H9 (cell line): ENCODE measurements around the gene MAP3K9. TPM values are rescaled to one million over a fixed set of nuclear protein-coding genes. Genes with fewer than 3 reads are reported as not detected.

Experiments
- DNase-seq: peaks from one replicate; pipeline ENCODE4 v3.0.0-alpha.2; 2017
- H2AFZ ChIP-seq: one replicate; pipeline ENCODE4 v1.6.1; 2013; ENCODE audit warnings: mild to moderate bottlenecking, low read length, control low read depth, moderate library complexity
- H2AK5ac ChIP-seq: 2 replicates; pipeline ENCODE4 v1.6.1; 2013; ENCODE audit warnings: low read length, control low read depth, mixed read lengths; ENCODE audit not compliant: insufficient read length
- H2BK120ac ChIP-seq: one replicate; pipeline ENCODE4 v1.6.1; 2013; ENCODE audit warnings: low read depth, mild to moderate bottlenecking, low read length, control low read depth, inconsistent platforms; ENCODE audit not compliant: poor library complexity, severe bottlenecking
- H2BK12ac ChIP-seq: 2 replicates; pipeline ENCODE4 v1.6.1; 2013; ENCODE audit warnings: low read length, control low read depth, mixed read lengths, low read depth; ENCODE audit not compliant: insufficient read length
- H2BK15ac ChIP-seq: 2 replicates; pipeline ENCODE4 v1.6.1; 2013; ENCODE audit warnings: low read depth, low read length, control low read depth
- H2BK20ac ChIP-seq: one replicate; pipeline ENCODE4 v1.6.1; 2013; ENCODE audit warnings: low read depth, mild to moderate bottlenecking, low read length, control low read depth, inconsistent platforms; ENCODE audit not compliant: poor library complexity, severe bottlenecking
- H2BK5ac ChIP-seq: 2 replicates; pipeline ENCODE4 v1.6.1; 2013; ENCODE audit warnings: low read length, control low read depth, mixed read lengths; ENCODE audit not compliant: insufficient read length
- H3K14ac ChIP-seq: 2 replicates; pipeline ENCODE4 v1.6.1; 2013; ENCODE audit warnings: low read length, control low read depth; ENCODE audit not compliant: insufficient read depth
- H3K18ac ChIP-seq: 2 replicates; pipeline ENCODE4 v1.6.1; 2013; ENCODE audit warnings: low read depth, mild to moderate bottlenecking, mixed read lengths, low read length, control low read depth; ENCODE audit not compliant: insufficient read length
- H3K23ac ChIP-seq: 2 replicates; pipeline ENCODE4 v1.6.1; 2013; ENCODE audit warnings: low read length, control low read depth, mixed read lengths, low read depth; ENCODE audit not compliant: insufficient read length
- H3K23me2 ChIP-seq: 2 replicates; pipeline ENCODE4 v1.6.1; 2013; ENCODE audit warnings: low read depth, mild to moderate bottlenecking, mixed read lengths, low read length, control low read depth; ENCODE audit not compliant: insufficient read length, poor library complexity, severe bottlenecking
- H3K27ac ChIP-seq: 2 replicates; pipeline ENCODE4 v1.5.1; 2013; ENCODE audit warnings: low read length, control low read depth, mixed read lengths, low read depth; ENCODE audit not compliant: insufficient read length
- H3K27me3 ChIP-seq: 2 replicates; pipeline ENCODE4 v1.6.1; 2013; ENCODE audit warnings: low read length, control low read depth, inconsistent platforms; ENCODE audit not compliant: insufficient read depth
- H3K4ac ChIP-seq: 2 replicates; pipeline ENCODE4 v1.6.1; 2013; ENCODE audit warnings: low read depth, mild to moderate bottlenecking, control low read depth, inconsistent platforms, low read length, moderate library complexity
- H3K4me1 ChIP-seq: 2 replicates; pipeline ENCODE4 v1.6.1; 2013; ENCODE audit warnings: low read length, control low read depth, inconsistent platforms; ENCODE audit not compliant: insufficient read depth
- H3K4me2 ChIP-seq: 2 replicates; pipeline ENCODE4 v1.6.1; 2013; ENCODE audit warnings: low read length, control low read depth, mixed read lengths; ENCODE audit not compliant: insufficient read length, insufficient read depth
- H3K56ac ChIP-seq: 2 replicates; pipeline ENCODE4 v1.6.1; 2013; ENCODE audit warnings: low read depth, mild to moderate bottlenecking, mixed read lengths, low read length, control low read depth; ENCODE audit not compliant: insufficient read length
- H3K79me1 ChIP-seq: 2 replicates; pipeline ENCODE4 v1.6.1; 2013; ENCODE audit warnings: low read depth, mild to moderate bottlenecking, moderate library complexity, low read length, control low read depth, inconsistent platforms; ENCODE audit not compliant: insufficient read depth, poor library complexity, severe bottlenecking
- H3K79me2 ChIP-seq: 2 replicates; pipeline ENCODE4 v1.6.1; 2013; ENCODE audit warnings: low read length, control low read depth, inconsistent platforms; ENCODE audit not compliant: insufficient read depth
- H3K9ac ChIP-seq: 2 replicates; pipeline ENCODE4 v1.6.1; 2013; ENCODE audit warnings: low read length, control low read depth, mixed read lengths; ENCODE audit not compliant: insufficient read length; ENCODE audit errors: extremely low read depth
- H3K9me3 ChIP-seq: one replicate; pipeline ENCODE4 v1.6.1; 2013; ENCODE audit warnings: low read depth, low read length, inconsistent platforms; ENCODE audit not compliant: control insufficient read depth
- H3T11ph ChIP-seq: one replicate; pipeline ENCODE4 v1.6.1; 2013; ENCODE audit warnings: mild to moderate bottlenecking, low read length, control low read depth, inconsistent platforms
- H4K20me1 ChIP-seq: one replicate; pipeline ENCODE4 v1.6.1; 2013; ENCODE audit not compliant: control insufficient read depth, insufficient read length, insufficient read depth
- H4K5ac ChIP-seq: 2 replicates; pipeline ENCODE4 v1.6.1; 2013; ENCODE audit warnings: low read depth, mild to moderate bottlenecking, mixed read lengths, low read length, control low read depth; ENCODE audit not compliant: insufficient read length
- H4K8ac ChIP-seq: replicated peaks from 2 replicates; pipeline ENCODE4 v1.6.1; 2013; ENCODE audit warnings: low read length, control low read depth, mixed read lengths, low read depth; ENCODE audit not compliant: insufficient read length
- H4K91ac ChIP-seq: 2 replicates; pipeline ENCODE4 v1.6.1; 2013; ENCODE audit warnings: low read depth, mild to moderate bottlenecking, moderate library complexity, mixed read lengths, low read length, control low read depth; ENCODE audit not compliant: insufficient read length
- H3K27ac Mint-ChIP-seq, 3 experiments: 2 replicates in 2 of 3; 3 replicates in 1 of 3; pipeline ENCODE4 v1.8.0; 2020 to 2021; ENCODE audit warnings: mixed read lengths in 3 of 3, mild to moderate bottlenecking in 1 of 3, moderate library complexity in 1 of 3
- H3K27me3 Mint-ChIP-seq: 2 replicates; pipeline ENCODE4 v1.8.0; 2021; ENCODE audit warnings: low read depth, mild to moderate bottlenecking, moderate library complexity, mixed read lengths
- H3K36me3 Mint-ChIP-seq, 3 experiments: 2 replicates in 2 of 3; 3 replicates in 1 of 3; pipeline ENCODE4 v1.8.0; 2020 to 2021; ENCODE audit warnings: low read depth in 3 of 3, mixed read lengths in 3 of 3; ENCODE audit not compliant: insufficient read depth in 1 of 3
- H3K4me1 Mint-ChIP-seq, 2 experiments: 2 replicates each; pipeline ENCODE4 v1.8.0; 2020; ENCODE audit warnings: mixed read lengths in 2 of 2
- H3K4me3 Mint-ChIP-seq, 2 experiments: 2 replicates in 1 of 2; 3 replicates in 1 of 2; pipeline ENCODE4 v1.8.0; 2020 to 2021; ENCODE audit warnings: mild to moderate bottlenecking in 2 of 2, mixed read lengths in 2 of 2, moderate library complexity in 1 of 2
- H3K9me3 Mint-ChIP-seq, 2 experiments: 2 replicates in 1 of 2; 3 replicates in 1 of 2; pipeline ENCODE4 v1.8.0; 2020; ENCODE audit warnings: mild to moderate bottlenecking in 2 of 2, mixed read lengths in 2 of 2, moderate library complexity in 1 of 2
- WGBS: extraction: QIAGEN DNeasy Blood & Tissue Kit; methylation state at CpG from one replicate; pipeline ENCODE4 v1.1.7; 2013; ENCODE audit warnings: missing lambda C conversion rate, low lambda C conversion rate, mixed read lengths; ENCODE audit not compliant: insufficient read length; ENCODE audit errors: extremely low coverage; 5-methylcytosine and 5-hydroxymethylcytosine counted together
- total RNA-seq: library from RNA; stranded (reverse); gene quantifications from 2 replicates; pipeline ENCODE4 v1.2.1, GENCODE V29; 2021
- TF ChIP-seq, protein P1 (sequence below): fragments of 200-600 bp; sonication (generic); conservative IDR thresholded peaks from 3 replicates; pipeline ENCODE4 v1.8.0; 2021; ENCODE audit warnings: antibody characterized with exemption, mild to moderate bottlenecking

Gene MAP3K9
- total RNA-seq, 1 experiment from 2014 or later: 20.0 TPM

DNA sequence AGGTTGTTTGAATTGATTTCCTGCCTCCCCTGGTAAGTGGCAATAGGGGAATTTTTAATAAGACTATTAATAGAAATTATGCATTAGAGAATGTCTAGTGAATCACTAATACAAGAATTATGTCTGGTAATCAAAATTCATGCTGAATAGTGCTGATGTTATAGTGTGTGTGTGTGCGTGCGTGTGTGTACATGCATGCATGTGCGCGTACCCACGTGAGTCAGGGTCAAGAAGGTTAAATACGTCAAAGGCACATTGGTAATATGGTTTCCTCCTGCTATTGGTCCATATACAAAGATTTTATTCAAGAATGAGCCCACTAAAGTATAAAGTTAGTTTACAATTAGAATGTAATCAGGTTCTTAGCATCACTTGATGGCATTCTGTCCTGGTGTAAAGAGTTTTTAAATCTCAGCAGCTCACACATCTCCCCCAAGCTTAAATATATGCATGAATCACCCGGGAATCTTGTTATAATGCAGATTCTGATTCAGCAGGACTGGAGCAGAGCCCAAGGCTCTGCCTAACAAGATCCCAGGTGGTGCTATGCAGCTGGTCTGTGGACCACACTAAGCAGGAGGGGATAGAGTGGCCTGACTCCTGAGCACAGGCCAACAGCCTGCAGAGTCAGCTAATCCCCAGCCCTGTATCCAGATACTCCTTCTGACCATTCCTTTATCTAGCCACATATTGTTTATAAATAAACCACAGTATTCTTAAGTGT is 123.7 kb downstream of the MAP3K9 start:
- Histone ChIP-seq H3K14ac (no peak overlapping the region), H3K56ac (no peak overlapping the region), H3K23me2 (no peaks in the 10 kb centered on the region), H2AFZ (no peak overlapping the region), H3K4me2 (no peak overlapping the region), H3K4me1 (peaks cover 16% of the 10 kb centered on the region; the same call in 1 of the 2 replicates), H3K23ac (no peak overlapping the region), H3K9ac (no peak overlapping the region), H3K9me3 (no peaks in the 10 kb centered on the region), H3K79me1 (no peaks in the 10 kb centered on the region), H2BK5ac (no peak overlapping the region), H3T11ph (no peak overlapping the region), H4K5ac (no peak overlapping the region), H2BK20ac (no peak overlapping the region), H3K27ac (no peak overlapping the region), H3K18ac (no peak overlapping the region), H2BK15ac (no peak overlapping the region), H3K79me2 (no peaks in the 10 kb centered on the region), H3K4ac (no peak overlapping the region), H2BK12ac (no peak overlapping the region), H3K27me3 (no peaks in the 10 kb centered on the region), H4K91ac (no peak overlapping the region), H4K8ac (no peak overlapping the region), H2BK120ac (no peak overlapping the region), H4K20me1 (no peaks in the 10 kb centered on the region), H2AK5ac (no peak overlapping the region)
- Mint-ChIP-seq H3K36me3 (no peaks in the 10 kb centered on the region), H3K27ac (peak overlapping the region in 2 of 3 experiments; percentile 70 to 90; a peak in 6 of 7 replicates), H3K27me3 (no peaks in the 10 kb centered on the region), H3K4me1 (peaks cover 40 to 49% of the 10 kb centered on the region in 2 experiments), H3K9me3 (no peaks in the 10 kb centered on the region), H3K4me3 (no peak overlapping the region)
- TF ChIP-seq, protein P1, sequence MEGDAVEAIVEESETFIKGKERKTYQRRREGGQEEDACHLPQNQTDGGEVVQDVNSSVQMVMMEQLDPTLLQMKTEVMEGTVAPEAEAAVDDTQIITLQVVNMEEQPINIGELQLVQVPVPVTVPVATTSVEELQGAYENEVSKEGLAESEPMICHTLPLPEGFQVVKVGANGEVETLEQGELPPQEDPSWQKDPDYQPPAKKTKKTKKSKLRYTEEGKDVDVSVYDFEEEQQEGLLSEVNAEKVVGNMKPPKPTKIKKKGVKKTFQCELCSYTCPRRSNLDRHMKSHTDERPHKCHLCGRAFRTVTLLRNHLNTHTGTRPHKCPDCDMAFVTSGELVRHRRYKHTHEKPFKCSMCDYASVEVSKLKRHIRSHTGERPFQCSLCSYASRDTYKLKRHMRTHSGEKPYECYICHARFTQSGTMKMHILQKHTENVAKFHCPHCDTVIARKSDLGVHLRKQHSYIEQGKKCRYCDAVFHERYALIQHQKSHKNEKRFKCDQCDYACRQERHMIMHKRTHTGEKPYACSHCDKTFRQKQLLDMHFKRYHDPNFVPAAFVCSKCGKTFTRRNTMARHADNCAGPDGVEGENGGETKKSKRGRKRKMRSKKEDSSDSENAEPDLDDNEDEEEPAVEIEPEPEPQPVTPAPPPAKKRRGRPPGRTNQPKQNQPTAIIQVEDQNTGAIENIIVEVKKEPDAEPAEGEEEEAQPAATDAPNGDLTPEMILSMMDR: no peak
- DNase-seq: peak; percentile 56
- WGBS: no CpG with 5 or more reads among the region's 7 CpGs
